SK-N-SH (cell line): ENCODE results near the gene DCBLD1. TPM values are rescaled to one million over a fixed set of nuclear protein-coding genes. Genes with fewer than 3 reads are reported as not detected.

Source experiments
- CTCF ChIA-PET: fragments of 300-600, 350-600 bp; formaldehyde crosslinking; extraction: SDS; loops from one replicate; lab custom pipeline; 2021; lab: Yijun Ruan, JAX
- POLR2A ChIA-PET: fragments of 350-600 bp; sonication (Branson Sonifier 250); formaldehyde crosslinking; extraction: SDS; loops from one replicate; lab custom pipeline; 2020; ENCODE audit warnings: antibody characterized with exemption, inconsistent platforms; lab: Yijun Ruan, JAX
- DNase-seq: peaks from one replicate; pipeline ENCODE4 v3.0.0; 2012
- H2AFZ ChIP-seq: fragments of 200-600 bp; sonication (generic); 2 replicates; pipeline ENCODE4 v1.8.1; 2016; ENCODE audit warnings: antibody characterized with exemption, mild to moderate bottlenecking, low read depth
- H3F3A ChIP-seq: fragments of 200-600 bp; sonication (generic); replicated peaks from 2 replicates; pipeline ENCODE3; 2016; ENCODE audit warnings: antibody characterized with exemption, mild to moderate bottlenecking; ENCODE audit not compliant: insufficient read depth
- H3K27ac ChIP-seq, 2 experiments: fragments of 200-500 bp in 1 of 2; fragments of 200-600 bp in 1 of 2; sonication (Bioruptor generic) in 1 of 2; sonication (generic), shearing (Covaris generic) in 1 of 2; 2 replicates each; pipeline versions ENCODE4 v1.5.1 to v1.6.1; 2014 to 2016; ENCODE audit warnings: low read depth in 2 of 2, inconsistent platforms in 1 of 2, low read length in 1 of 2, mild to moderate bottlenecking in 1 of 2, mixed read lengths in 1 of 2
- H3K27me3 ChIP-seq: fragments of 200-600 bp; sonication (generic), shearing (Covaris generic); 2 replicates; pipeline ENCODE4 v1.6.1; 2016; ENCODE audit warnings: mixed run types; ENCODE audit not compliant: insufficient read depth
- H3K36me3 ChIP-seq, 2 experiments: fragments of 200-500 bp in 1 of 2; fragments of 200-600 bp in 1 of 2; sonication (Bioruptor generic) in 1 of 2; sonication (generic) in 1 of 2; replicated peaks in 1 of 2; 2 replicates each; pipeline versions ENCODE3 to v1.5.1; 2014 to 2016; ENCODE audit warnings: low read length in 1 of 2, mild to moderate bottlenecking in 1 of 2; ENCODE audit not compliant: insufficient read depth in 2 of 2, control insufficient read depth in 1 of 2
- H3K4me1 ChIP-seq, 2 experiments: fragments of 200-500 bp in 1 of 2; fragments of 200-600 bp in 1 of 2; sonication (Bioruptor generic) in 1 of 2; sonication (generic), shearing (Covaris generic) in 1 of 2; 2 replicates each; pipeline versions ENCODE4 v1.5.1 to v1.6.1; 2014 to 2016; ENCODE audit warnings: low read depth in 1 of 2, low read length in 1 of 2, mixed run types in 1 of 2; ENCODE audit not compliant: insufficient read depth in 2 of 2, control insufficient read depth in 1 of 2
- H3K4me2 ChIP-seq: fragments of 200-600 bp; sonication (generic), shearing (Covaris generic); 2 replicates; pipeline ENCODE4 v1.6.1; 2017; ENCODE audit warnings: mixed run types
- H3K4me3 ChIP-seq, 2 experiments: fragments of 200-500 bp in 1 of 2; fragments of 200-600 bp in 1 of 2; sonication (Bioruptor generic) in 1 of 2; sonication (generic), shearing (Covaris generic) in 1 of 2; 2 replicates each; pipeline versions ENCODE4 v1.5.1 to v1.8.1; 2014 to 2016; ENCODE audit warnings: low read depth in 2 of 2, inconsistent platforms in 1 of 2, low read length in 1 of 2, mild to moderate bottlenecking in 1 of 2, mixed read lengths in 1 of 2, moderate library complexity in 1 of 2
- H3K79me2 ChIP-seq: fragments of 200-600 bp; sonication (generic); 2 replicates; pipeline ENCODE4 v1.8.1; 2017; ENCODE audit warnings: mild to moderate bottlenecking; ENCODE audit not compliant: insufficient read depth
- H3K9ac ChIP-seq: fragments of 200-600 bp; sonication (generic); 2 replicates; pipeline ENCODE4 v1.6.1; 2017; ENCODE audit warnings: mixed run types
- H3K9me2 ChIP-seq: fragments of 200-600 bp; sonication (generic); 2 replicates; pipeline ENCODE4 v1.6.1; 2017; ENCODE audit warnings: mixed run types
- H3K9me3 ChIP-seq: fragments of 200-600 bp; sonication (generic); 2 replicates; pipeline ENCODE4 v1.6.1; 2017; ENCODE audit warnings: mixed run types, mild to moderate bottlenecking, moderate library complexity
- H4K20me1 ChIP-seq: fragments of 200-600 bp; sonication (generic); 2 replicates; pipeline ENCODE4 v1.6.1; 2017; ENCODE audit warnings: mild to moderate bottlenecking, mixed run types; ENCODE audit not compliant: insufficient read depth
- ELF1 ChIP-seq: IDR thresholded peaks from 2 replicates; pipeline ENCODE4 v1.4.0; 2012
- FOSL2 ChIP-seq: IDR thresholded peaks from 2 replicates; pipeline ENCODE4 v1.4.0; 2012; ENCODE audit warnings: low read depth, mild to moderate bottlenecking, moderate library complexity, borderline replicate concordance
- GABPA ChIP-seq: IDR thresholded peaks from 2 replicates; pipeline ENCODE4 v1.4.0; 2012; ENCODE audit warnings: low read depth, mild to moderate bottlenecking
- MEF2A ChIP-seq: IDR thresholded peaks from 2 replicates; pipeline ENCODE4 v1.4.0; 2012; ENCODE audit warnings: low read depth, borderline replicate concordance
- NRF1 ChIP-seq: IDR thresholded peaks from 2 replicates; pipeline ENCODE4 v1.6.1; 2012; ENCODE audit warnings: low read depth, mild to moderate bottlenecking, low read length
- PBX3 ChIP-seq: IDR thresholded peaks from 2 replicates; pipeline ENCODE4; 2012
- REST ChIP-seq: IDR thresholded peaks from 2 replicates; pipeline ENCODE4 v1.6.1; 2012; ENCODE audit warnings: mild to moderate bottlenecking, low read depth, low read length, moderate library complexity
- RFX5 ChIP-seq: IDR thresholded peaks from 2 replicates; pipeline ENCODE4 v1.6.1; 2012; ENCODE audit warnings: mild to moderate bottlenecking, improper control_type of control experiment, low read length
- SMC3 ChIP-seq: IDR thresholded peaks from 2 replicates; pipeline ENCODE4 v1.6.1; 2012; ENCODE audit warnings: low read depth, low read length, improper control_type of control experiment
- TCF12 ChIP-seq: IDR thresholded peaks from 2 replicates; pipeline ENCODE4 v1.4.0; 2012
- YY1 ChIP-seq: IDR thresholded peaks from 2 replicates; pipeline ENCODE4 v1.4.0; 2012; ENCODE audit warnings: low read depth, mild to moderate bottlenecking
- WGBS: methylation state at CpG from one replicate; pipeline ENCODE4 v1.1.6; 2017; ENCODE audit warnings: low lambda C conversion rate; 5-methylcytosine and 5-hydroxymethylcytosine counted together
- polyA plus RNA-seq, 3 experiments: library from polyadenylated mRNA; depleted of rRNA; stranded (reverse); fragments of >200 nt; gene quantifications; 2 replicates each; pipeline ENCODE4 v1.2.3, GENCODE V29; 2012
- TF ChIP-seq, protein P1 (sequence below): fragments of 200-600 bp; sonication (generic); IDR thresholded peaks from 2 replicates; pipeline ENCODE4 v1.6.1; 2017; ENCODE audit warnings: antibody characterized with exemption, mild to moderate bottlenecking, moderate library complexity
- TF ChIP-seq, protein P2 (sequence below): IDR thresholded peaks from 2 replicates; pipeline ENCODE4 v1.4.0; 2012; ENCODE audit warnings: low read depth
- TF ChIP-seq, protein P3 (sequence below): fragments of 150-350 bp; IDR thresholded peaks from 2 replicates; pipeline ENCODE4 v1.6.1; 2017; ENCODE audit warnings: antibody characterized with exemption, low read length, low read depth, borderline replicate concordance

Gene DCBLD1
- polyA plus RNA-seq, 1 of the 3 experiments (the other 2 are of a cell fraction): 82.2 TPM

DNA sequence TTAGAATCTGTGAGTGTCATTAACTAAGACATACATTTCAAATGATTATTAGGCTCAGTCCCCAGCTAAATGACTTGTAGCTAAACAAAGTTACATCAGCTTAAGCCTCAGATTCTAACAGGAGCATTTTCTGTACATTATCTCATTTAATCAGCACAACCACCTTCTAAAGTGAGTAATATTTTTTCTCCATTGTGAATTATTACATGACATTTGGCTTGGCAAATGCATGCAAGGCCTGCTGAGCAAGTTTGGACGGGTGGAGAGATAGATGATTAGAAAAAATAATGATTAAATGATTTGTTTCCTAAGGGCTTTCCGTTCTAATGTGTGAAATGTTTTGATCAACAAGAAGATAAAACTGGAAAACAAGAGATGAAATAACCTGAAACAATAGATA is 20.7 kb downstream of the DCBLD1 start:
- H3K79me2 ChIP-seq: peaks cover 94% of the 10 kb centered on the region
- TF ChIP-seq PBX3 (no peak), GABPA (no peak), FOSL2 (no peak), RFX5 (no peak), ELF1 (no peak), NRF1 (no peak), TCF12 (no peak), REST (no peak), SMC3 (no peak), YY1 (no peak), MEF2A (no peak)
- TF ChIP-seq, protein P1, sequence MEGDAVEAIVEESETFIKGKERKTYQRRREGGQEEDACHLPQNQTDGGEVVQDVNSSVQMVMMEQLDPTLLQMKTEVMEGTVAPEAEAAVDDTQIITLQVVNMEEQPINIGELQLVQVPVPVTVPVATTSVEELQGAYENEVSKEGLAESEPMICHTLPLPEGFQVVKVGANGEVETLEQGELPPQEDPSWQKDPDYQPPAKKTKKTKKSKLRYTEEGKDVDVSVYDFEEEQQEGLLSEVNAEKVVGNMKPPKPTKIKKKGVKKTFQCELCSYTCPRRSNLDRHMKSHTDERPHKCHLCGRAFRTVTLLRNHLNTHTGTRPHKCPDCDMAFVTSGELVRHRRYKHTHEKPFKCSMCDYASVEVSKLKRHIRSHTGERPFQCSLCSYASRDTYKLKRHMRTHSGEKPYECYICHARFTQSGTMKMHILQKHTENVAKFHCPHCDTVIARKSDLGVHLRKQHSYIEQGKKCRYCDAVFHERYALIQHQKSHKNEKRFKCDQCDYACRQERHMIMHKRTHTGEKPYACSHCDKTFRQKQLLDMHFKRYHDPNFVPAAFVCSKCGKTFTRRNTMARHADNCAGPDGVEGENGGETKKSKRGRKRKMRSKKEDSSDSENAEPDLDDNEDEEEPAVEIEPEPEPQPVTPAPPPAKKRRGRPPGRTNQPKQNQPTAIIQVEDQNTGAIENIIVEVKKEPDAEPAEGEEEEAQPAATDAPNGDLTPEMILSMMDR: no peak
- TF ChIP-seq, protein P2, sequence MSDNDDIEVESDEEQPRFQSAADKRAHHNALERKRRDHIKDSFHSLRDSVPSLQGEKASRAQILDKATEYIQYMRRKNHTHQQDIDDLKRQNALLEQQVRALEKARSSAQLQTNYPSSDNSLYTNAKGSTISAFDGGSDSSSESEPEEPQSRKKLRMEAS: no peak
- TF ChIP-seq, protein P3, sequence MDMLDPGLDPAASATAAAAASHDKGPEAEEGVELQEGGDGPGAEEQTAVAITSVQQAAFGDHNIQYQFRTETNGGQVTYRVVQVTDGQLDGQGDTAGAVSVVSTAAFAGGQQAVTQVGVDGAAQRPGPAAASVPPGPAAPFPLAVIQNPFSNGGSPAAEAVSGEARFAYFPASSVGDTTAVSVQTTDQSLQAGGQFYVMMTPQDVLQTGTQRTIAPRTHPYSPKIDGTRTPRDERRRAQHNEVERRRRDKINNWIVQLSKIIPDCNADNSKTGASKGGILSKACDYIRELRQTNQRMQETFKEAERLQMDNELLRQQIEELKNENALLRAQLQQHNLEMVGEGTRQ: no peak

More for the DNA sequence above, 20.7 kb downstream of the DCBLD1 start:
- peaks cover 0 to 18% of the 10 kb centered on the region in 2 experiments; a peak in 3 of 4 replicates for H3K4me1 ChIP-seq
- no peaks in the 10 kb centered on the region for H3K9me2 ChIP-seq
- H3K27me3 ChIP-seq: no peaks in the 10 kb centered on the region
- CTCF ChIA-PET: no interaction called here
- 0 out of 2 replicates have a peak overlapping the region, but pooled peaks have one; percentile 0 for H3K4me2 ChIP-seq
- peak overlapping the region in 1 of 2 experiments; percentile 56; a peak in 1 of 4 replicates for H3K27ac ChIP-seq
- no peak overlapping the region for H3K9ac ChIP-seq
- H4K20me1 ChIP-seq: no peaks in the 10 kb centered on the region
- no peak for DNase-seq
- 49% methylated on average over 2 of the region's 2 CpGs for WGBS
- H3F3A ChIP-seq: peaks cover 30% of the 10 kb centered on the region
- peaks cover 16 to 51% of the 10 kb centered on the region in 2 experiments for H3K36me3 ChIP-seq
- no peaks in the 10 kb centered on the region for H3K9me3 ChIP-seq
- H2AFZ ChIP-seq: no peak overlapping the region
- POLR2A ChIA-PET: no interaction called here
- no peak overlapping the region for H3K4me3 ChIP-seq
